Vagina (tissue), 2 donors: ENCODE results near the gene MAX.

Experiments used
- POLR2A ChIP-seq, 2 donors: fragments of 450-650 bp; IDR thresholded peaks; one replicate each; pipeline ENCODE4 v1.6.1; 2017; ENCODE audit warnings: antibody characterized with exemption in 2 of 2, mild to moderate bottlenecking in 2 of 2, moderate library complexity in 2 of 2
- TF ChIP-seq, protein P1 (sequence below), 3 experiments: fragments of 450-650 bp in 2 of 3; fragments of 200-600 bp in 1 of 3; sonication (generic) in 1 of 3; IDR thresholded peaks; one replicate each; pipeline ENCODE4 v1.5.1; 2017 to 2019; ENCODE audit warnings: antibody characterized with exemption in 3 of 3, mild to moderate bottlenecking in 2 of 3, moderate library complexity in 2 of 3

- TF ChIP-seq, protein P1, sequence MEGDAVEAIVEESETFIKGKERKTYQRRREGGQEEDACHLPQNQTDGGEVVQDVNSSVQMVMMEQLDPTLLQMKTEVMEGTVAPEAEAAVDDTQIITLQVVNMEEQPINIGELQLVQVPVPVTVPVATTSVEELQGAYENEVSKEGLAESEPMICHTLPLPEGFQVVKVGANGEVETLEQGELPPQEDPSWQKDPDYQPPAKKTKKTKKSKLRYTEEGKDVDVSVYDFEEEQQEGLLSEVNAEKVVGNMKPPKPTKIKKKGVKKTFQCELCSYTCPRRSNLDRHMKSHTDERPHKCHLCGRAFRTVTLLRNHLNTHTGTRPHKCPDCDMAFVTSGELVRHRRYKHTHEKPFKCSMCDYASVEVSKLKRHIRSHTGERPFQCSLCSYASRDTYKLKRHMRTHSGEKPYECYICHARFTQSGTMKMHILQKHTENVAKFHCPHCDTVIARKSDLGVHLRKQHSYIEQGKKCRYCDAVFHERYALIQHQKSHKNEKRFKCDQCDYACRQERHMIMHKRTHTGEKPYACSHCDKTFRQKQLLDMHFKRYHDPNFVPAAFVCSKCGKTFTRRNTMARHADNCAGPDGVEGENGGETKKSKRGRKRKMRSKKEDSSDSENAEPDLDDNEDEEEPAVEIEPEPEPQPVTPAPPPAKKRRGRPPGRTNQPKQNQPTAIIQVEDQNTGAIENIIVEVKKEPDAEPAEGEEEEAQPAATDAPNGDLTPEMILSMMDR (IDR thresholded peaks at IDR 0.05) = no peak
- no peak for TF ChIP-seq POLR2A (IDR thresholded peaks at IDR 0.05)
Observed at GRCh38 chr14:65115615-65116014, 13.3 kb upstream of the MAX start.
